DMS 273 treated with DMSO at 0.1 percent for 48 hours (cell line): ENCODE results near the gene MYH15.

Experiments
- DNase-seq: peaks from one replicate; lab custom pipeline; 2025; lab: John Stamatoyannopoulos, UW

The MYH15 gene

GRCh38 chr3:108412121-108412750, 98.2 kb downstream of the MYH15 start:
- DNase-seq: no peak

DNA sequence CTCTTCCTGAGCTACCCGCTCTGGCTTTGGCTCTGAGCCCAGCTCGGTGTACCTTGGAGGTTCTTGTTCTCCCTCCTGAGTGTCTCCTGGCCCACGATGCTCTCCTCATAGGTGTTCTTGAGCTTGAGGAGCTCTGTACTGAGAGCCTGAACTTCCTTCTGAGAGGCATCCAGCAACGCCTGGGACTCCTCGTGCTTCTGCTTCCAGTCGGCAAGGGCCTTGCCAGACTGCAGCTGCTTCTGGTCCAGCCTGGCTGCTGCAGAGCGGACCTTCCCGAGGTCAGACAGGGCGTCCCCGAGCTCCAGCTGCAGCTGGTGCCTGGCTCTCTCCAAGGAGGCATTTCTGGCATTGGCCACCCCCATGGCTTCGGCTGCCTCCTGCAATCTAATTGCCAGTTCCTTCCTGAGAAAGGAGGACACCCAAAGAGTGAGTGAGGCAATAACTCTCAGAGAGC, 99.8 kb downstream of the MYH15 start:
- no peak for DNase-seq

DNA sequence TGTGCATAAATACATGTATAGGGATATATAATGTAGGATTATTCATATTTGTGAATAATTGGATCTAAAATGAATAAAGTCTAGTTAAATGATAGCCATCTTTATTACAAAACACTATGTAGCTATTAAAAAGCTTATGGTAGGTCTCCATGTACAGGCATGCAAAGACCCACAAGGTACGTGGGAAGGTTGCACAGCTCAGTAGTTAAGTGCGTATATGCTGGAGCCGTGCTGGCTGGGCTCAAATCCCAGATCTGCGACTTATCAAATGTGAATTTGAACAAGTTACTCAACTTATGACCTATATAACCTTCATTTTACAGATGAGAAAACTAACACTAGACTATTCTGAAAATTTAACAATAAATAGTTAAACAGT, 100.6 kb downstream of the MYH15 start:
- DNase-seq: no peak

- no peak for DNase-seq
Observed at GRCh38 chr3:108408883-108409799, 101.3 kb downstream of the MYH15 start.

DNA sequence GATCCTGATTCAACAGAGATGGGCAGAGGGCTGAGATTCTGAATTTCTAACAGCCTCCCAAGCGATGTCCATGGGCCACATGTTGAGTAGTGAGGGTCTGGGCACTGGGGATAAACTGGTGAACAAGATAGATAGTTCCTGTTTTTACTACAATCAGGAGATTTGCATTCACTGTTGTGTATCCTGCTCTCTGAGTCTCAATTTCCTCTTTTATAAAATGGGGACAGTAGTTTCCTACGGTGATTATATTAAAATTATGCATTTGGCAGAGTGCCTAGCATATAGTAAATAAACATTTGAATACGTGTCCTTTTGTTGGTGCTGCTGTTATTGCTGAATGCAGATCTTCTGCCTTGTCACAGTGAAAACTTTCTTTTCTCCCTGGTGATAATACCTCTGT, 102.5 kb downstream of the MYH15 start:
- no peak for DNase-seq

DNA sequence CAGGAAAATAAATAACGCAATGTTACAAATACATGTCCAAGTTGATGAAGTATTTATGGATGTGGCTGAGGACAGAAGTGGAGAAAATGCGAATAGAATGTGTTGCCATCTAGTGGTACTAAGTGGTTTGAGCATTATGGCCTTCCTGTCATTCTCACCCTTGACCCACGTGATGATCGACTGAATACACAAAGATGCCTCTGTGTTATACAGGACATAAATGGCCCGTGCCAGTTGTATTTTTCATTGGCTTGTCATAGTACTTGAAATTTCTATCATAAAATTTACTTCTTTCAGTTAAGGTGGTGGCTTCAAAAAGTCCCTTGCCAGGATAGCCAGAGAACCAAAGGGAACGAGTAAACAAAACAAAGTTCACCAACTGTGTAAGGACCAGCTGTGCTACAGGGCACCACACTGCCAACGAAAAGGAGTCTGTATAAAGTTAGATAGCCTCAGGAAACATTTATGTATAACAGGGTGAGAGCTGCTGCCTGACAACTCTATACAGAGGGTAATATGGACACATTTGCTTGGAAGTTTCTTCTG, 103.7 kb downstream of the MYH15 start:
- peak; percentile 52 for DNase-seq

- DNase-seq: no peak
Observed at GRCh38 chr3:108406063-108406660, 104.2 kb downstream of the MYH15 start.

GRCh38 chr3:108404368-108404767, 106.0 kb downstream of the MYH15 start:
- DNase-seq: peak; percentile 61

DNA sequence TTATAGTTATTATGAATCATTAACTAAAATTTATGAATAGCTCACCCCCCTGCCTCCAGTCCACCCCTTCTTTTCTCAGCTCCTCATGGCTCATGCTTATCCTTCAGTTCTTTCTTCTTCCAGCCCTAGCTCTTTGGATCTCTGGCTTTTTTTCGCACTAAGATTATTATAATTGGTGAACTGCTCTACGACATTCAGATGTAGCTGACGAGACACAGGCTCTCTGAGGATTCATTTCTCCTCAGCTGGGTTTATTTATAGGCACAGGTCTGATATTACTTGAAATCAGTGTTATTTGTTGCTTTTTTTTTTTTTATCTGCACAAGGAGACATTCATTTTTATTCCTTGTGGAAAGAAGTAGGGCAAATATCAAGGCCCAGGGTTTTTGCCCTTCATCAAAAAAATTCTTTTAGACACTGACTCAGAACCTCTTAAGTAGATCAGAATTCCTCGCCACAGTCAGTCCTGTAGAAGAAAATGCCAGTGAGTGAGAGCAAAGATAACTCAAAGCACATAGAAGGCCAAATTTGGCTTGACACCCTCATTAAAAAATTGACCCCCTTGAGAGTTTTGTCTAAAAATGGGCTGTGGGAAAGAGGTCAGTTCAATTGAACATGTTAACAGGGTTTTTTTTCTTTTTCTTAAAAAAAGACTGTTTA, 106.6 kb downstream of the MYH15 start:
- DNase-seq: no peak

DNA sequence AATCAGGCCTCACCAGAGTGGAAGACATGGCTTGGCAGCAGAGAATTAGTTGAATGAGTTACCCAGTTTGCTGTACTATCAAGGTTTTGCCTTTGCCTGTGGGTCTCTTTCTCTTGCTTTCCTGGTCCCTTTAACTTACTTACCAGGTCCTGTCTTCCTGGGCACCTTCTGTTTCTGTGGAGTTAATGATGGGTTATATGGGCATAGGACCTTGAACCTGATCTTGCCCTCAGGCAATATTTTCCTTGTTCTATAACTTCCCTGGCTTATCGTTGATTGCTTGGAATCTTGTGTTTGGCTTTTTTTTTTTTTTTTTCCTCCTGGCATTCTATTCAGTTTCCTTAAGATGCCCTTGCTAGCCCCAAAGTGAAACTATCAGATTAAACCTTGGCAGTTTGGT, 107.2 kb downstream of the MYH15 start:
- no peak for DNase-seq

GRCh38 chr3:108401836-108402235, 108.6 kb downstream of the MYH15 start:
- no peak for DNase-seq

GRCh38 chr3:108398510-108398909, 111.9 kb downstream of the MYH15 start:
- no peak for DNase-seq

DNA sequence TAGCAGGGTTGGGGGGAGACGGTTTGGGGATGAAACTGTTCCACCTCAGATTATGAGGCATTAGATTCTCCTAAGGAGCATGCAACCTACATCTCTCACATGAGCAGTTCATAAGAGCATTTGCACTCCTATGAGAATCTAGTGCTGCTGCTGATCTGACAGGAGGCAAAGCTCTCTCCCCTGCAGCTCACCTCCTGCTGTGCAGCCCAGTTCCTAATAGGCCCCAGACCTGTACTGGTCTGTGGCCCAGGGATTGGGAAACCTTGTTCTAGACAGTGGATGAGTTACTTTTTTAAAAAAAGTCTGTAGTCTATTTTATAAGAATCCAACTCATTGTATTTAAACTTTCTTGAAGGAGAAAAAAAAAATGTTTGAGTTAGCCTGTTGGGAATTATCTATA, 114.1 kb downstream of the MYH15 start:
- DNase-seq: no peak

GRCh38 chr3:108394563-108394962, 115.8 kb downstream of the MYH15 start:
- DNase-seq: no peak

- DNase-seq: no peak
Observed at GRCh38 chr3:108394016-108394415, 116.4 kb downstream of the MYH15 start.

- DNase-seq: peak; percentile 30
Observed at GRCh38 chr3:108393128-108393900, 117.1 kb downstream of the MYH15 start.

GRCh38 chr3:108391917-108392593, 118.3 kb downstream of the MYH15 start:
- DNase-seq: peak; percentile 89

DNA sequence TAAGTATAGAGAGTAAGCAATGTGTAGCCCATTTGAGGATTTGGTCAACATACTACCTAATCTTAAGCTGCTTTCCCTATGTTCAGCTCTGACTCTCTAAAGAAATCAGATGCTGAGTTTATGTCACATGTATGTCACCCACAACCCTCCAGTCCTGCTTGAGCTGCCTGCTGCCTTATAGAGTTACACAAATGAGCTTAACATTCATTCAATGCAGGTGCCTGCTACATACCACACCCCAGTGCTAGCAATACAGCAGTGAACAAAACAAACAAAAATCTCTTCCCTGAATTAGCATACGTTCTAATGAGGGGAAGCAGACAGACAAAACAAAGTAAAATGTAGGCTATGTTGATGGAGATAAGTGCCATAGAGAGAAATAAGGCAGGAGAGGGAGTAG, 121.0 kb downstream of the MYH15 start:
- no peak for DNase-seq

- DNase-seq: no peak
Observed at GRCh38 chr3:108388136-108389132, 122.0 kb downstream of the MYH15 start.

GRCh38 chr3:108387063-108387462, 123.3 kb downstream of the MYH15 start:
- DNase-seq: no peak
